ENCODE data around the gene RSRC1.

The RSRC1 gene

DNA sequence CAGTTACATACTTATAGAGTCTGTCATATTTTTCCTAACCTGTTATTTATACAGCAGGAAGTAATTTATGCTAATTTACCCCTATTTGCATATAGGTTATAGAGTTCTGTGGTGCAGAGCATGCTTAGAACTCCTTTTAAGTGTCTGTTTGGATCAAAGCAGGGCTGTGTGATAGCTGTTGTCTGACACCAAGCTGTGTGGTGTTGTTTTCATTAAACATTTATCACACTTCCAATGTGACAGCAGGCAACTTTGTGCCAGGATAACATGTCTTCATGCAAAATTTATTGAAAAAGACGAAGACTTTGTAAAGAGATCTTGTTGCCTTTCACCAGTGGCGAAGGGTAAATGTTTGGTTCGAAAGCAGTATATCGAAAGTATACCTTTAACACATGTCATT lies 100.2 kb downstream of the RSRC1 start:
- no peak overlapping the region for H3K27ac ChIP-seq (ENCODE audit: low read depth, low read length)
- no peak overlapping the region for H3K56ac ChIP-seq (ENCODE audit: low read length)
- no peak for DNase-seq
- H4K8ac ChIP-seq (ENCODE audit: low read depth, low read length), result no peak overlapping the region
- no peak overlapping the region for H3K4me3 ChIP-seq (ENCODE audit: low read length)
- H3K27me3 ChIP-seq (ENCODE audit: insufficient read depth, low read length, poor library complexity), result no peaks in the 10 kb centered on the region
- H3K36me3 ChIP-seq (ENCODE audit: control insufficient read depth, insufficient read depth, low read length), result no peaks in the 10 kb centered on the region
- no peak overlapping the region for H2AK5ac ChIP-seq (ENCODE audit: low read length)
- H3K9ac ChIP-seq (ENCODE audit: low read length), result no peak overlapping the region
- no peak overlapping the region for H2BK120ac ChIP-seq (ENCODE audit: low read depth, low read length)
- WGBS (ENCODE audit: extremely low coverage, insufficient coverage, low lambda C conversion rate), result no CpG with 5 or more reads among the region's 4 CpGs
- H2BK15ac ChIP-seq (replicated peaks; ENCODE audit: low read depth), result no peak overlapping the region
- H3K79me1 ChIP-seq (ENCODE audit: low read length), result no peaks in the 10 kb centered on the region
- no peak overlapping the region for H3K18ac ChIP-seq (ENCODE audit: low read length)
- no peak overlapping the region for H3K4me2 ChIP-seq (ENCODE audit: low read length)
- no peak overlapping the region for H4K5ac ChIP-seq (ENCODE audit: low read length)
- H2BK5ac ChIP-seq (ENCODE audit: low read length), result no peak overlapping the region
- no peak overlapping the region for H3K4ac ChIP-seq (ENCODE audit: low read depth, low read length)
- no peaks in the 10 kb centered on the region for H3K79me2 ChIP-seq (ENCODE audit: control insufficient read depth, insufficient read depth, low read length)
- no peak overlapping the region for H3K23ac ChIP-seq (ENCODE audit: low read length)
- no peaks in the 10 kb centered on the region for H3K4me1 ChIP-seq (ENCODE audit: control insufficient read depth, low read depth, low read length)

DNA sequence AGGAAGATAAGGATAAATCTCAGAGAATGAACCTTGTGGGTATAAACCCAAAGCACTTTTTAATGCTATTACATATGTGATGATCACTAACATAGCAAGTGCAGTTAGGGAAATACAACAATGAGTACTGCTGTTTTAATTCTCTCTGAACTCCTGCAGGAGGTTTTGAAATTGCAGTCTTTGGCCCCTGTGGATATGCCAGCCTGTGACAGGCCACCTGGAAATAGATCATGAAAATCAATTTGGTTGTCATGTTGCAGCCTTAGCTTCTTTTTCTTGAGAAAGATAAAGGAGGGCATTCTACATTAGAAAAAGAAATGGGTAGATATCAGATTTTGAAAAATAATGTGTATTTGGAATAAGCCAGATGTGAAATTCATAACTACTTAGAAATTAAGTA lies 103.6 kb downstream of the RSRC1 start:
- no peak overlapping the region for H3K4me3 ChIP-seq (ENCODE audit: low read length)
- no peak overlapping the region for H2BK15ac ChIP-seq (replicated peaks; ENCODE audit: low read depth)
- no peak overlapping the region for H4K8ac ChIP-seq (ENCODE audit: low read depth, low read length)
- no peak overlapping the region for H3K4me2 ChIP-seq (ENCODE audit: low read length)
- no peaks in the 10 kb centered on the region for H3K36me3 ChIP-seq (ENCODE audit: control insufficient read depth, insufficient read depth, low read length)
- no peak overlapping the region for H3K9ac ChIP-seq (ENCODE audit: low read length)
- no peak overlapping the region for H4K5ac ChIP-seq (ENCODE audit: low read length)
- H3K18ac ChIP-seq (ENCODE audit: low read length), result no peak overlapping the region
- H2AK5ac ChIP-seq (ENCODE audit: low read length), result no peak overlapping the region
- H3K79me2 ChIP-seq (ENCODE audit: control insufficient read depth, insufficient read depth, low read length), result no peaks in the 10 kb centered on the region
- no peak overlapping the region for H3K56ac ChIP-seq (ENCODE audit: low read length)
- no peak overlapping the region for H3K4ac ChIP-seq (ENCODE audit: low read depth, low read length)
- H2BK5ac ChIP-seq (ENCODE audit: low read length), result no peak overlapping the region
- H2BK120ac ChIP-seq (ENCODE audit: low read depth, low read length), result no peak overlapping the region
- no peaks in the 10 kb centered on the region for H3K79me1 ChIP-seq (ENCODE audit: low read length)
- H3K4me1 ChIP-seq (ENCODE audit: control insufficient read depth, low read depth, low read length), result no peaks in the 10 kb centered on the region
- no peaks in the 10 kb centered on the region for H3K27me3 ChIP-seq (ENCODE audit: insufficient read depth, low read length, poor library complexity)
- H3K23ac ChIP-seq (ENCODE audit: low read length), result no peak overlapping the region
- DNase-seq, result no peak
- no peak overlapping the region for H3K27ac ChIP-seq (ENCODE audit: low read depth, low read length)

DNA sequence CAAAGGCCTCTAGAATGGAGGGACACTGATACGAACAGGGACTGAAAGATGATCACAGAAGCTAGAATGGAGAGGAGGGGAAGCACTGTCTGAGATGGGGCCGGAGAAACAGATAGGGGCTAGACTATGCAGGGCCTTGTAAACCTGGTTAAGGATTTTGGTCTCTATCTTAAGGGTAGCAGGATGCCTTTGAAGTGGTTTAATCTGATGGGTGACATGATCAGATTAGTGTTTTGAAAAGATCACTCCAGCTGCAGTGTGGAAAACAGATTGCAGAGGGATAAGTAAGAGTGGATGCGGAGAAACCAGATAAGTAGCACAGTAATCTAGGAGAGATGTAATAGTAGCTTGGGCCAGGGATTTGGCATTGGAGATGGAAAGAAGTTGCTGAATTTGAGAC lies 108.1 kb downstream of the RSRC1 start:
- Histone ChIP-seq H4K8ac (ENCODE audit: low read depth, low read length) (no peak overlapping the region), H3K23ac (ENCODE audit: low read length) (no peak overlapping the region), H3K4me2 (ENCODE audit: low read length) (no peak overlapping the region), H2BK120ac (ENCODE audit: low read depth, low read length) (no peak overlapping the region), H3K4me1 (ENCODE audit: control insufficient read depth, low read depth, low read length) (peaks cover 5% of the 10 kb centered on the region), H3K79me1 (ENCODE audit: low read length) (no peaks in the 10 kb centered on the region), H3K27me3 (ENCODE audit: insufficient read depth, low read length, poor library complexity) (no peaks in the 10 kb centered on the region), H2BK15ac (replicated peaks; ENCODE audit: low read depth) (no peak overlapping the region), H3K36me3 (ENCODE audit: control insufficient read depth, insufficient read depth, low read length) (no peaks in the 10 kb centered on the region), H3K56ac (ENCODE audit: low read length) (no peak overlapping the region), H4K5ac (ENCODE audit: low read length) (no peak overlapping the region), H3K9ac (ENCODE audit: low read length) (no peak overlapping the region), H2BK5ac (ENCODE audit: low read length) (no peak overlapping the region), H3K79me2 (ENCODE audit: control insufficient read depth, insufficient read depth, low read length) (no peaks in the 10 kb centered on the region), H3K18ac (ENCODE audit: low read length) (no peak overlapping the region), H3K4me3 (ENCODE audit: low read length) (no peak overlapping the region), H2AK5ac (ENCODE audit: low read length) (no peak overlapping the region), H3K27ac (ENCODE audit: low read depth, low read length) (no peak overlapping the region), H3K4ac (ENCODE audit: low read depth, low read length) (no peak overlapping the region)
- no CpG with 5 or more reads among the region's 3 CpGs for WGBS (ENCODE audit: extremely low coverage, insufficient coverage, low lambda C conversion rate)
- DNase-seq, result peak; percentile 83

DNA sequence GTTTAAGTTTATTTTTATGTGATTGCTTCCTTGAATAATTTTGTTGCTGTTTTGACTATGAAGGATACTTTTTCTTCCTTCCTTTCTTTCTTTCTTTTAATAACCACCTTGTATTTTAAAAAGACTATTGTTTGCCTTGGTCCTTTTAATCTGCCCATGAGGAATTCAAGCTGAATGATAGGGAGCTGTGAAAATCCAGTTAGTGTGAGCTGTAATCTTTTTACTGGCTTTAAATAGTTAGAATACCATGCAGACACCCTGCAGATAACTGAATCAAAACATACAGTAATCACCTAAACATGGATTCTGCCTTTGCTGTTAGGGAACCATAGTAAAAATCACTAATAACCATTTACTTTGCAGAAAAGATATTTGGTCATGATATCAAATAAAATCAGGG lies 110.7 kb downstream of the RSRC1 start:
- no peak overlapping the region for H3K4me2 ChIP-seq (ENCODE audit: low read length)
- H4K5ac ChIP-seq (ENCODE audit: low read length), result no peak overlapping the region
- H3K18ac ChIP-seq (ENCODE audit: low read length), result no peak overlapping the region
- H3K27ac ChIP-seq (ENCODE audit: low read depth, low read length), result no peak overlapping the region
- DNase-seq, result peak; percentile 82
- H3K27me3 ChIP-seq (ENCODE audit: insufficient read depth, low read length, poor library complexity), result no peaks in the 10 kb centered on the region
- H3K79me1 ChIP-seq (ENCODE audit: low read length), result no peaks in the 10 kb centered on the region
- H3K4me3 ChIP-seq (ENCODE audit: low read length), result no peak overlapping the region
- no peak overlapping the region for H2BK120ac ChIP-seq (ENCODE audit: low read depth, low read length)
- no peak overlapping the region for H3K23ac ChIP-seq (ENCODE audit: low read length)
- no peaks in the 10 kb centered on the region for H3K79me2 ChIP-seq (ENCODE audit: control insufficient read depth, insufficient read depth, low read length)
- no peak overlapping the region for H2AK5ac ChIP-seq (ENCODE audit: low read length)
- no peak overlapping the region for H3K56ac ChIP-seq (ENCODE audit: low read length)
- H3K4me1 ChIP-seq (ENCODE audit: control insufficient read depth, low read depth, low read length), result peaks cover 5% of the 10 kb centered on the region
- no peak overlapping the region for H2BK15ac ChIP-seq (replicated peaks; ENCODE audit: low read depth)
- no peak overlapping the region for H3K9ac ChIP-seq (ENCODE audit: low read length)
- no peak overlapping the region for H4K8ac ChIP-seq (ENCODE audit: low read depth, low read length)
- no peaks in the 10 kb centered on the region for H3K36me3 ChIP-seq (ENCODE audit: control insufficient read depth, insufficient read depth, low read length)
- H2BK5ac ChIP-seq (ENCODE audit: low read length), result no peak overlapping the region
- H3K4ac ChIP-seq (ENCODE audit: low read depth, low read length), result no peak overlapping the region

DNA sequence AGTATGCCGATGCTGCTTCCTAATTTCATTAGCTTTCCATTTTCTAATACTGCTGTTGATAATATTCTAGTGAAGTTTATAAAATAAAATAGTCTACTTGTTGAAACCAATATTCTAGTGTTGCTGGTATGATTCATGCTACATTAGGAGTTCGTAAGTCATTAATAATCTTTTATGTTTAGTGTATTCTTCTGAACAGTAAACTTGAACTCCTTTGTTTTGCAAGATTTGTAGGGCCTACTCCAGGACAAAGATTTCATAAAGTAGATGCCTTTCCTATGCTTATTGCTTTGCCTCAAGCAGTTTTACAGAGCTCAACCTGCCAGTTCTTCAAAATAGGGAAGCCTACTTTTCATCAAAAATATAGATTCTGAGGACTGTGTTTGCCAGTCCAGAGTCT lies 111.5 kb downstream of the RSRC1 start:
- no peaks in the 10 kb centered on the region for H3K79me2 ChIP-seq (ENCODE audit: control insufficient read depth, insufficient read depth, low read length)
- no peak overlapping the region for H4K8ac ChIP-seq (ENCODE audit: low read depth, low read length)
- H2BK15ac ChIP-seq (replicated peaks; ENCODE audit: low read depth), result no peak overlapping the region
- H3K4me1 ChIP-seq (ENCODE audit: control insufficient read depth, low read depth, low read length), result peaks cover 5% of the 10 kb centered on the region
- no peak overlapping the region for H3K4me2 ChIP-seq (ENCODE audit: low read length)
- H3K9ac ChIP-seq (ENCODE audit: low read length), result no peak overlapping the region
- no peak overlapping the region for H3K23ac ChIP-seq (ENCODE audit: low read length)
- H3K4me3 ChIP-seq (ENCODE audit: low read length), result no peak overlapping the region
- H3K56ac ChIP-seq (ENCODE audit: low read length), result no peak overlapping the region
- no peak overlapping the region for H3K18ac ChIP-seq (ENCODE audit: low read length)
- H3K36me3 ChIP-seq (ENCODE audit: control insufficient read depth, insufficient read depth, low read length), result no peaks in the 10 kb centered on the region
- no peak overlapping the region for H2BK5ac ChIP-seq (ENCODE audit: low read length)
- no CpG with 5 or more reads among the region's 2 CpGs for WGBS (ENCODE audit: extremely low coverage, insufficient coverage, low lambda C conversion rate)
- no peak overlapping the region for H3K4ac ChIP-seq (ENCODE audit: low read depth, low read length)
- no peak overlapping the region for H2BK120ac ChIP-seq (ENCODE audit: low read depth, low read length)
- H2AK5ac ChIP-seq (ENCODE audit: low read length), result no peak overlapping the region
- no peaks in the 10 kb centered on the region for H3K79me1 ChIP-seq (ENCODE audit: low read length)
- H3K27ac ChIP-seq (ENCODE audit: low read depth, low read length), result no peak overlapping the region
- H4K5ac ChIP-seq (ENCODE audit: low read length), result no peak overlapping the region
- no peak for DNase-seq
- H3K27me3 ChIP-seq (ENCODE audit: insufficient read depth, low read length, poor library complexity), result no peaks in the 10 kb centered on the region

DNA sequence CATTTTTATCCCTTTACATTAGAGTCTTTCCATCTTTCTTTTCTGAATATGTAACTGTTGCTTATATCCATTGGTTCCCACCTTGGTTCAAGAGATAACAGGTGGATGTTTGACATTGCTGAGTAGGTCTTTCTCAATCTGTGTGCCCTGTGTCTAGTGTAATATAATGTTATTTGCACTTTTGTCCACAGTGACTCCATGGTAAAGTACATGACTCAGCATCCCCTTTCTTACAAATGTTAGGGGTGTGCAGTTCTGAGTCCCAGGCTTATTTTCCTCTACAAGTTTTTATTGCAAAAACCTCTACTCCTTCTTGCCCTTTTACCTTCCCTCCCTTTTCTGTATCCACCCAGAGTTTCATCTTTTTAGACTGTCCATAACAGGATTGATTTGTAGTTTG lies 116.5 kb downstream of the RSRC1 start:
- H3K27ac ChIP-seq (ENCODE audit: low read depth, low read length), result no peak overlapping the region
- no peak overlapping the region for H3K18ac ChIP-seq (ENCODE audit: low read length)
- H3K4me1 ChIP-seq (ENCODE audit: control insufficient read depth, low read depth, low read length), result no peaks in the 10 kb centered on the region
- no peak overlapping the region for H2BK15ac ChIP-seq (replicated peaks; ENCODE audit: low read depth)
- H3K56ac ChIP-seq (ENCODE audit: low read length), result no peak overlapping the region
- H3K4me3 ChIP-seq (ENCODE audit: low read length), result no peak overlapping the region
- no peak overlapping the region for H3K9ac ChIP-seq (ENCODE audit: low read length)
- H2AK5ac ChIP-seq (ENCODE audit: low read length), result no peak overlapping the region
- H3K36me3 ChIP-seq (ENCODE audit: control insufficient read depth, insufficient read depth, low read length), result no peaks in the 10 kb centered on the region
- H4K8ac ChIP-seq (ENCODE audit: low read depth, low read length), result no peak overlapping the region
- no peak overlapping the region for H3K4ac ChIP-seq (ENCODE audit: low read depth, low read length)
- no peak overlapping the region for H3K23ac ChIP-seq (ENCODE audit: low read length)
- no peak for DNase-seq
- H3K79me1 ChIP-seq (ENCODE audit: low read length), result no peaks in the 10 kb centered on the region
- no peak overlapping the region for H4K5ac ChIP-seq (ENCODE audit: low read length)
- H3K79me2 ChIP-seq (ENCODE audit: control insufficient read depth, insufficient read depth, low read length), result no peaks in the 10 kb centered on the region
- H2BK5ac ChIP-seq (ENCODE audit: low read length), result no peak overlapping the region
- H3K4me2 ChIP-seq (ENCODE audit: low read length), result no peak overlapping the region
- H2BK120ac ChIP-seq (ENCODE audit: low read depth, low read length), result no peak overlapping the region
- no peaks in the 10 kb centered on the region for H3K27me3 ChIP-seq (ENCODE audit: insufficient read depth, low read length, poor library complexity)

Data from mesendoderm (in vitro differentiated cells).